HCT116 (cell line): ENCODE measurements around the gene KRTAP5-5. TPM values are rescaled to one million over a fixed set of nuclear protein-coding genes. Genes with fewer than 3 reads are reported as not detected.

Experiments used
- ATAC-seq: fragments of 200-7000 bp; cut with Tn5 transposase; 2 replicates; pipeline ENCODE4 v1.9.1; 2020; ENCODE audit warnings: mild to moderate bottlenecking, moderate library complexity
- BruUV-seq: library from RNA; stranded (reverse); fragments of 400-500 nt; replicated peaks from 2 replicates; lab custom pipeline; 2021; lab: Mats Ljungman, UMichigan
- CTCF ChIA-PET: fragments of 300-600 bp; sonication (Branson Sonifier 250); formaldehyde crosslinking; loops from one replicate; lab custom pipeline; 2021; ENCODE audit warnings: antibody characterized with exemption; lab: Charles Lee
- POLR2A ChIA-PET: fragments of 300-600, 350-600 bp; sonication (Branson Sonifier 250); formaldehyde crosslinking; loops from one replicate; lab custom pipeline; 2021; ENCODE audit warnings: antibody characterized with exemption; lab: Charles Lee
- RAD21 ChIA-PET, 2 experiments: fragments of 300-600 bp; sonication (Branson Sonifier 250); formaldehyde crosslinking; loops; one replicate each; lab custom pipeline; 2023; ENCODE audit warnings: low total read pairs in 2 of 2; ENCODE audit not compliant: uncharacterized antibody in 2 of 2, unreplicated experiment in 2 of 2, low non-redundant PET in 1 of 2; lab: Charles Lee
- DNase-seq: peaks from one replicate; pipeline ENCODE4 v3.0.0-alpha.2; 2010; ENCODE audit warnings: low read depth, low spot score
- H2AFZ ChIP-seq: fragments of 200-600 bp; shearing (Covaris generic), sonication (generic); 2 replicates; pipeline ENCODE4 v1.6.1; 2017; ENCODE audit warnings: low read depth, mixed run types, mixed read lengths, antibody characterized with exemption, low read length; ENCODE audit not compliant: poor library complexity, severe bottlenecking
- H3K27ac ChIP-seq: 2 replicates; pipeline ENCODE4 v1.5.1; 2012; ENCODE audit warnings: low read depth, low read length
- H3K27me3 ChIP-seq: fragments of 200-600 bp; sonication (generic); 2 replicates; pipeline ENCODE4 v1.6.1; 2016; ENCODE audit warnings: mixed run types, low read length, mixed read lengths; ENCODE audit not compliant: insufficient read depth
- H3K36me3 ChIP-seq, 2 experiments: fragments of 200-500 bp in 1 of 2; fragments of 200-600 bp in 1 of 2; sonication (Bioruptor generic) in 1 of 2; sonication (generic) in 1 of 2; 2 replicates each; pipeline versions ENCODE4 v1.5.1 to v1.6.1; 2014 to 2016; ENCODE audit warnings: low read length in 2 of 2, inconsistent platforms in 1 of 2, mixed read lengths in 1 of 2, mixed run types in 1 of 2; ENCODE audit not compliant: insufficient read depth in 2 of 2, control insufficient read depth in 1 of 2
- H3K4me1 ChIP-seq, 2 experiments: fragments of 200-600 bp in 1 of 2; sonication (generic) in 1 of 2; 2 replicates each; pipeline versions ENCODE4 v1.5.1 to v1.6.1; 2012 to 2017; ENCODE audit warnings: low read length in 2 of 2, inconsistent platforms in 1 of 2, mild to moderate bottlenecking in 1 of 2, mixed read lengths in 1 of 2, mixed run types in 1 of 2, moderate library complexity in 1 of 2; ENCODE audit not compliant: insufficient read depth in 2 of 2, control insufficient read depth in 1 of 2
- H3K4me2 ChIP-seq: fragments of 200-600 bp; sonication (generic); 2 replicates; pipeline ENCODE4 v1.6.1; 2017; ENCODE audit warnings: mixed run types, low read length, mixed read lengths
- H3K4me3 ChIP-seq, 2 experiments: fragments of 200-600 bp in 1 of 2; sonication (generic) in 1 of 2; replicated peaks in 1 of 2; 2 replicates each; pipeline ENCODE4 v1.5.1; 2011 to 2016; ENCODE audit warnings: low read length in 2 of 2, control low read depth in 1 of 2, low read depth in 1 of 2, mild to moderate bottlenecking in 1 of 2, mixed read lengths in 1 of 2, mixed run types in 1 of 2
- H3K79me2 ChIP-seq: fragments of 200-600 bp; sonication (generic); 2 replicates; pipeline ENCODE4 v1.6.1; 2017; ENCODE audit warnings: mild to moderate bottlenecking, mixed run types, low read length, moderate library complexity, mixed read lengths; ENCODE audit not compliant: insufficient read depth
- H3K9ac ChIP-seq: fragments of 200-600 bp; sonication (generic); 2 replicates; pipeline ENCODE4 v1.6.1; 2016; ENCODE audit warnings: low read length, mixed read lengths
- H3K9me2 ChIP-seq: fragments of 200-600 bp; sonication (generic), shearing (Covaris generic); 2 replicates; pipeline ENCODE4 v1.6.1; 2017; ENCODE audit warnings: mixed run types, mild to moderate bottlenecking, moderate library complexity; ENCODE audit not compliant: insufficient read depth
- H3K9me3 ChIP-seq, 2 experiments: fragments of 200-500 bp in 1 of 2; fragments of 200-600 bp in 1 of 2; sonication (Bioruptor generic) in 1 of 2; sonication (generic) in 1 of 2; 2 replicates each; pipeline ENCODE4 v1.6.1; 2014 to 2017; ENCODE audit warnings: low read length in 2 of 2, mixed read lengths in 2 of 2, inconsistent platforms in 1 of 2, low read depth in 1 of 2, mild to moderate bottlenecking in 1 of 2, mixed run types in 1 of 2, moderate library complexity in 1 of 2; ENCODE audit not compliant: control insufficient read depth in 1 of 2, insufficient read depth in 1 of 2
- H4K20me1 ChIP-seq: fragments of 200-600 bp; sonication (generic), shearing (Covaris generic); 2 replicates; pipeline ENCODE4 v1.6.1; 2017; ENCODE audit warnings: mixed run types, mild to moderate bottlenecking, moderate library complexity; ENCODE audit not compliant: insufficient read depth
- ATF3 ChIP-seq: IDR thresholded peaks from 2 replicates; pipeline ENCODE4 v1.6.1; 2012
- CEBPB ChIP-seq: IDR thresholded peaks from 2 replicates; pipeline ENCODE4 v1.6.1; 2012; ENCODE audit warnings: low read depth
- CTCF ChIP-seq, 3 experiments: fragments of 200-600 bp in 1 of 3; sonication (generic) in 1 of 3; IDR thresholded peaks in 2 of 3; conservative IDR thresholded peaks in 1 of 3; 2 replicates each; pipeline ENCODE4 v1.5.1; 2012 to 2017; ENCODE audit warnings: low read depth in 2 of 3, low read length in 2 of 3, antibody characterized with exemption in 1 of 3, borderline replicate concordance in 1 of 3, control low read depth in 1 of 3, mild to moderate bottlenecking in 1 of 3, mixed read lengths in 1 of 3, mixed run types in 1 of 3, moderate library complexity in 1 of 3; ENCODE audit not compliant: insufficient read depth in 1 of 3
- EGR1 ChIP-seq: IDR thresholded peaks from 2 replicates; pipeline ENCODE4 v1.6.1; 2012; ENCODE audit warnings: low read depth
- ELF1 ChIP-seq: IDR thresholded peaks from 2 replicates; pipeline ENCODE4 v1.6.1; 2012; ENCODE audit warnings: low read depth, borderline replicate concordance
- EZH2 ChIP-seq: fragments of 200-600 bp; sonication (generic); IDR thresholded peaks from 2 replicates; pipeline ENCODE4 v1.6.1; 2017; ENCODE audit warnings: antibody characterized with exemption, mixed run types
- EZH2phosphoT487 ChIP-seq: fragments of 200-600 bp; IDR thresholded peaks from 2 replicates; pipeline ENCODE4 v1.6.1; 2018; ENCODE audit warnings: antibody characterized with exemption, borderline replicate concordance
- FOSL1 ChIP-seq: IDR thresholded peaks from 2 replicates; pipeline ENCODE4 v1.6.1; 2012; ENCODE audit warnings: low read depth
- JUND ChIP-seq: IDR thresholded peaks from 2 replicates; pipeline ENCODE4 v1.6.1; 2012
- MAX ChIP-seq: IDR thresholded peaks from 2 replicates; pipeline ENCODE4 v1.6.1; 2012
- POLR2A ChIP-seq: IDR thresholded peaks from 2 replicates; pipeline ENCODE4 v1.7.0; 2011; ENCODE audit warnings: borderline replicate concordance; ENCODE audit not compliant: insufficient read depth, insufficient read length; ENCODE audit errors: extremely low read depth
- RAD21 ChIP-seq: IDR thresholded peaks from 2 replicates; pipeline ENCODE4 v1.6.1; 2012; ENCODE audit warnings: low read depth, mild to moderate bottlenecking
- REST ChIP-seq: IDR thresholded peaks from 2 replicates; pipeline ENCODE4 v1.6.1; 2012; ENCODE audit warnings: low read depth
- SRF ChIP-seq: IDR thresholded peaks from 2 replicates; pipeline ENCODE4 v1.6.1; 2012; ENCODE audit warnings: low read depth
- TCF7L2 ChIP-seq: IDR thresholded peaks from 2 replicates; pipeline ENCODE4 v1.7.0; 2011; ENCODE audit warnings: borderline replicate concordance, inconsistent platforms; ENCODE audit not compliant: insufficient read depth, insufficient read length; ENCODE audit errors: extremely low read depth
- YY1 ChIP-seq: IDR thresholded peaks from 2 replicates; pipeline ENCODE4 v1.6.1; 2011; ENCODE audit warnings: low read length, low read depth, moderate library complexity, mild to moderate bottlenecking; ENCODE audit not compliant: insufficient replicate concordance; ENCODE audit errors: extremely low read depth
- ZBTB33 ChIP-seq: IDR thresholded peaks from 2 replicates; pipeline ENCODE4 v1.6.1; 2011; ENCODE audit warnings: mild to moderate bottlenecking, low read length, moderate library complexity; ENCODE audit not compliant: insufficient replicate concordance; ENCODE audit errors: extremely low read depth
- ZNF274 ChIP-seq: fragments of 200-500 bp; sonication (Bioruptor generic); IDR thresholded peaks from 2 replicates; pipeline ENCODE4 v1.6.1; 2014; ENCODE audit warnings: mild to moderate bottlenecking, low read depth, low read length, inconsistent platforms
- intact Hi-C: fragments of 100-400 bp; cut with micrococcal nuclease; formaldehyde crosslinking; loops from 2 replicates; pipeline ENCODE4 v1.10.0; 2022
- total RNA-seq: library from RNA; stranded (reverse); gene quantifications from one replicate; pipeline ENCODE4 v1.2.1, GENCODE V29; 2021; ENCODE audit not compliant: unreplicated experiment

The KRTAP5-5 gene
- total RNA-seq, 1 experiment from 2014 or later, result not detected

GRCh38 chr11:1604181-1604580 is 25.4 kb upstream of the KRTAP5-5 start:
- no peaks in the 10 kb centered on the region for H3K79me2 ChIP-seq
- ChIA-PET RAD21 (no interaction called here), POLR2A (no interaction called here), CTCF (no interaction called here)
- intact Hi-C loops, result no loop called here
- H2AFZ ChIP-seq, result no peak overlapping the region
- no peaks in the 10 kb centered on the region for H3K36me3 ChIP-seq
- no peaks in the 10 kb centered on the region for H3K4me1 ChIP-seq
- H3K27me3 ChIP-seq, result peaks cover 12% of the 10 kb centered on the region; the same call in 1 of the 2 replicates
- TF ChIP-seq EZH2, result no peak
- no peak for TF ChIP-seq YY1
- no peak for TF ChIP-seq CEBPB
- no peak for TF ChIP-seq MAX
- TF ChIP-seq RAD21, result no peak
- no peak for TF ChIP-seq ZNF274
- TF ChIP-seq TCF7L2, result no peak
- TF ChIP-seq FOSL1, result no peak
- no peak for TF ChIP-seq ELF1
- no peak for TF ChIP-seq JUND
- TF ChIP-seq EZH2phosphoT487, result no peak
- no peak for TF ChIP-seq CTCF (IDR thresholded peaks at IDR 0.05 in 2 of 3, conservative IDR thresholded peaks at IDR 0.05 in 1 of 3; ENCODE audit: borderline replicate concordance in 1 of 3, insufficient read depth in 1 of 3, low read depth in 2 of 3, low read length in 2 of 3)
- TF ChIP-seq ZBTB33, result no peak
- no peak for TF ChIP-seq EGR1
- no peak for TF ChIP-seq REST
- TF ChIP-seq ATF3, result no peak
- TF ChIP-seq SRF, result no peak
- TF ChIP-seq POLR2A, result no peak
- BruUV-seq, result no TSS peak
- no peak for ATAC-seq
- no peak overlapping the region for H3K27ac ChIP-seq
- H3K4me3 ChIP-seq, result no peak overlapping the region
- no peak for DNase-seq
- no peak overlapping the region for H3K9ac ChIP-seq
- H3K9me3 ChIP-seq, result no peaks in the 10 kb centered on the region
- H4K20me1 ChIP-seq, result no peaks in the 10 kb centered on the region
- H3K9me2 ChIP-seq, result no peaks in the 10 kb centered on the region
- no peak overlapping the region for H3K4me2 ChIP-seq
